AG10803 (cell line): Measurements from ENCODE around the gene MUC13.

Source experiments
- DNase-seq: peaks from one replicate; pipeline ENCODE4 v3.0.0; 2010; ENCODE audit warnings: low read depth
- H3K4me3 ChIP-seq: 2 replicates; pipeline ENCODE4 v1.5.1; 2011; ENCODE audit warnings: mild to moderate bottlenecking, low read length, control low read depth
- CTCF ChIP-seq: conservative IDR thresholded peaks from 2 replicates; pipeline ENCODE4 v1.5.1; 2011; ENCODE audit warnings: mild to moderate bottlenecking, low read length, control low read depth, inconsistent platforms

The MUC13 gene

GRCh38 chr3:124923833-124924232 lies 10.7 kb downstream of the MUC13 start:
- no peak for DNase-seq
- peak; percentile 33 for TF ChIP-seq CTCF

GRCh38 chr3:124920718-124921117 lies 13.8 kb downstream of the MUC13 start:
- no peak for TF ChIP-seq CTCF
- H3K4me3 ChIP-seq, result no peak overlapping the region
- no peak for DNase-seq

More at GRCh38 chr3:124923833-124924232, 10.7 kb downstream of the MUC13 start:
- no peak overlapping the region for H3K4me3 ChIP-seq

DNA sequence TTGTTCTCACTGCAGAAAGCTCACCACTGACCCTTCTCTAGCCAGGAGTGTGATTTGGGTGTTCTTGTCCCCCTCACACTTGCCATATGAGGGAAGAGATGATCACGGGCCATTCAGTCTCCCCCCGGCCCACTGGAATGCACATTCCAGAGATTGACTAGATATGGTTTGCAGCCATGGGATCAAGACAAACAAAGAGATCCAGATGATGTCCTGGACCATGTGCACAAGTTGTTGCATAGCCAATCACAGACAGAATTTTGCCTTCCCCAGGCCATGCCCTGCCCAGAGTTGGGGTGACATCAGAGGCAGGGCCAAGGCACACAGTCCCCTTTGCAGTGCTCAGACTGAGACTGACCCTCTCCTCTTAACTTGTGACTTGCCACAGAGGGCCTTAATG lies 14.8 kb downstream of the MUC13 start:
- no peak overlapping the region for H3K4me3 ChIP-seq
- peak; percentile 66 for DNase-seq
- no peak for TF ChIP-seq CTCF

GRCh38 chr3:124918524-124918923 lies 16.0 kb downstream of the MUC13 start:
- no peak overlapping the region for H3K4me3 ChIP-seq
- DNase-seq, result no peak
- no peak for TF ChIP-seq CTCF

GRCh38 chr3:124916837-124917409 lies 17.6 kb downstream of the MUC13 start:
- no peak for DNase-seq
- no peak overlapping the region for H3K4me3 ChIP-seq
- no peak for TF ChIP-seq CTCF

DNA sequence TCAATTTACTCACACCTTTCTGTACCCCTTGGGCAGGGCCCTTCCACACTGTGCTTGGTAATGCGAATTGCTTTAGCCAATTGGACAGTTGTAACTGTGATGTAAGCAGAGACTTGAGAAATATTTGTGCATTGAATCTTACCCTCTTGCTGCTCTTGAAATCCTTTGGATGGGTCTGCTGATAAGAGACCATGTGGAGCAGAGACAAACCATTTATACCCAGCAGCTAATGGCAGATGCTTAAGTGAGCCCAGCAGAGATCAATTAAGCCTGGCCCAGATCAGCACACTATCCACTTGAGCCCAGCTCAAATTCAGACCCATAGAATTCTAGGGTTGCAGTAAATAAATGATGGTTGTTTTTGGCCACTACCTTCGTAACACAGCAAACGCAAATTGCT lies 19.3 kb downstream of the MUC13 start:
- TF ChIP-seq CTCF, result no peak
- DNase-seq, result no peak

GRCh38 chr3:124907957-124908356 lies 26.6 kb downstream of the MUC13 start:
- no peak overlapping the region for H3K4me3 ChIP-seq
- TF ChIP-seq CTCF, result no peak
- DNase-seq, result no peak

More for the DNA sequence above, 19.3 kb downstream of the MUC13 start:
- H3K4me3 ChIP-seq, result no peak overlapping the region
